ENCODE measurements around the gene VSIG2.

- TF ChIP-seq FOXA1 (IDR thresholded peaks at IDR 0.05) = no peak
- no peak for TF ChIP-seq ELF4 (IDR thresholded peaks at IDR 0.05)
- TF ChIP-seq SP1 (IDR thresholded peaks at IDR 0.05) = no peak
- TF ChIP-seq NFRKB (IDR thresholded peaks at IDR 0.05) = no peak
- no peak for TF ChIP-seq FOXM1 (IDR thresholded peaks at IDR 0.05; ENCODE audit: borderline replicate concordance)
- no peak for TF ChIP-seq BHLHE40 (IDR thresholded peaks at IDR 0.05; ENCODE audit: borderline replicate concordance)
- TF ChIP-seq TARDBP (IDR thresholded peaks at IDR 0.05) = no peak
- TF ChIP-seq SUZ12 (IDR thresholded peaks at IDR 0.05) = no peak
- no peak for TF ChIP-seq FOXK2 (IDR thresholded peaks at IDR 0.05)
- TF ChIP-seq PKNOX1 (IDR thresholded peaks at IDR 0.05) = no peak
- TF ChIP-seq L3MBTL2 (conservative IDR thresholded peaks at IDR 0.05) = no peak; the same call in 1 of the 2 replicates
Measured at GRCh38 chr11:124739479-124740276, 12.4 kb downstream of the VSIG2 start, which contains the start of gene NRGN.
